Measurements from ENCODE around the gene UMODL1. TPM values are rescaled to one million over a fixed set of nuclear protein-coding genes. Genes with fewer than 3 reads are reported as not detected.

Gene UMODL1
- total and polyA plus RNA-seq, 10 of the 15 experiments (the other 5 are each of a cell fraction or from before 2014, with no cell fraction given): 0.01 to 0.11 (median 0.03) TPM; not detected in 5

GRCh38 chr21:42093186-42093585, 22.1 kb downstream of the UMODL1 start:
- no peak for ATAC-seq

GRCh38 chr21:42093991-42094421, 22.9 kb downstream of the UMODL1 start:
- ChIA-PET CTCF (interaction anchor here (1.5 kb wide), 1 partner anchor 23 kb away, joined by 4 read pairs; no protein-coding TSS in a partner anchor), RAD21 (ENCODE audit: unreplicated experiment) (no interaction called here), POLR2A (no interaction called here), SMC1A (ENCODE audit: uncharacterized antibody, unreplicated experiment) (interaction anchor here (1.0 kb wide), 1 partner anchor 14 kb away, joined by 3 read pairs; no protein-coding TSS in a partner anchor)
- Histone ChIP-seq H3K79me2 (ENCODE audit: control insufficient read depth, insufficient read depth, low read length) (no peaks in the 10 kb centered on the region), H3K9ac (ENCODE audit: control insufficient read depth, insufficient read depth, low read length) (no peak overlapping the region), H3K36me3 (ENCODE audit: control insufficient read depth in 2 of 2, insufficient read depth in 2 of 2, low read length in 1 of 2) (no peaks in the 10 kb centered on the region), H3K27me3 (replicated peaks in 1 of 2; ENCODE audit: control insufficient read depth in 2 of 2, insufficient read depth in 2 of 2, low read length in 1 of 2) (no peaks in the 10 kb centered on the region; a peak in 2 of 4 replicates), H3K4me1 (ENCODE audit: control insufficient read depth, insufficient read depth, low read length) (no peaks in the 10 kb centered on the region), H2AFZ (ENCODE audit: control insufficient read depth, low read depth, low read length) (no peak overlapping the region), H3K4me3 (no peak overlapping the region), H4K20me1 (ENCODE audit: control insufficient read depth, insufficient read depth) (no peaks in the 10 kb centered on the region), H3K9me3 (replicated peaks; ENCODE audit: control insufficient read depth, insufficient read depth, low read length) (no peaks in the 10 kb centered on the region; the same call in 2 of the 3 replicates), H3K27ac (ENCODE audit: control insufficient read depth, insufficient read depth) (no peak overlapping the region), H3K4me2 (ENCODE audit: control insufficient read depth, insufficient read depth) (no peak overlapping the region)
- ATAC-seq (no peak), DNase-seq (ENCODE audit: low read depth, low spot score) (no peak), FAIRE-seq (no peak)
- no TSS peak for BruUV-seq (replicated peaks)
- in situ Hi-C loops (cut with MboI) (no loop called here), intact Hi-C loops (cut with micrococcal nuclease; ENCODE audit: unreplicated experiment) (no loop called here)
- TF ChIP-seq CHD2 (IDR thresholded peaks at IDR 0.05; ENCODE audit: borderline replicate concordance, low read depth, low read length) (no peak), SRF (IDR thresholded peaks at IDR 0.05; ENCODE audit: low read depth in 2 of 2, low read length in 2 of 2) (no peak), ZBTB11 (CRISPR knock-in tag; IDR thresholded peaks at IDR 0.05) (no peak), YBX1 (IDR thresholded peaks at IDR 0.05) (no peak), ZNF687 (IDR thresholded peaks at IDR 0.05) (no peak), TCF3 (IDR thresholded peaks at IDR 0.05; ENCODE audit: borderline replicate concordance, insufficient read depth, low read depth, low read length) (no peak), JUND (IDR thresholded peaks at IDR 0.05; ENCODE audit: low read depth, low read length) (no peak)
- WGBS (ENCODE audit: insufficient coverage, insufficient replicate concordance, low lambda C conversion rate, missing lambda C conversion rate): 88% methylated on average over 15 of the region's 15 CpGs

More at GRCh38 chr21:42093186-42093585, 22.1 kb downstream of the UMODL1 start:
- in situ Hi-C loops (cut with MboI): no loop called here
- no peak for TF ChIP-seq TBL1XR1 (IDR thresholded peaks at IDR 0.05; ENCODE audit: low read depth, low read length)
- Histone ChIP-seq H3K4me1 (ENCODE audit: control insufficient read depth, insufficient read depth, low read length) (no peaks in the 10 kb centered on the region), H3K4me3 (no peak overlapping the region), H3K4me2 (ENCODE audit: control insufficient read depth, insufficient read depth) (no peak overlapping the region), H3K79me2 (ENCODE audit: control insufficient read depth, insufficient read depth, low read length) (no peaks in the 10 kb centered on the region), H4K20me1 (ENCODE audit: control insufficient read depth, insufficient read depth) (no peaks in the 10 kb centered on the region), H3K9me3 (replicated peaks; ENCODE audit: control insufficient read depth, insufficient read depth, low read length) (no peaks in the 10 kb centered on the region; the same call in 2 of the 3 replicates), H3K9ac (ENCODE audit: control insufficient read depth, insufficient read depth, low read length) (no peak overlapping the region), H3K36me3 (ENCODE audit: control insufficient read depth in 2 of 2, insufficient read depth in 2 of 2, low read length in 1 of 2) (no peaks in the 10 kb centered on the region), H3K27ac (ENCODE audit: control insufficient read depth, insufficient read depth) (no peak overlapping the region), H3K27me3 (replicated peaks in 1 of 2; ENCODE audit: control insufficient read depth in 2 of 2, insufficient read depth in 2 of 2, low read length in 1 of 2) (no peaks in the 10 kb centered on the region; a peak in 2 of 4 replicates), H2AFZ (ENCODE audit: control insufficient read depth, low read depth, low read length) (no peak overlapping the region)
- RAD21 ChIA-PET (ENCODE audit: unreplicated experiment): no interaction called here
- DNase-seq (ENCODE audit: low read depth, low spot score): no peak
- 62% methylated on average over 9 of the region's 9 CpGs for WGBS (ENCODE audit: insufficient coverage, insufficient replicate concordance, low lambda C conversion rate, missing lambda C conversion rate)
- intact Hi-C loops (cut with micrococcal nuclease; ENCODE audit: unreplicated experiment): no loop called here
- CTCF ChIA-PET: interaction anchor here (1.5 kb wide), 1 partner anchor 24 kb away, joined by 4 read pairs; no protein-coding TSS in a partner anchor
- SMC1A ChIA-PET (ENCODE audit: uncharacterized antibody, unreplicated experiment): interaction anchor here (0.9 to 1.5 kb wide), 4 partner anchors 10 to 276 kb away, joined by 3 to 6 read pairs (median 4); no protein-coding TSS in a partner anchor
- no TSS peak for BruUV-seq (replicated peaks)
- no peak for FAIRE-seq
- POLR2A ChIA-PET: no interaction called here

All from GM12878 (cell line).